ENCODE data around the gene HYAL3. TPM values are rescaled to one million over a fixed set of nuclear protein-coding genes. Genes with fewer than 3 reads are reported as not detected.
A peak's percentile ranks its signal among the peaks of the same experiment; 100 is the strongest.

HYAL3 gene
- total and polyA plus RNA-seq, 2 of the 13 experiments (the other 11 are each of a cell fraction or from before 2014, with no cell fraction given), result 5.5 to 10.4 TPM

- TF ChIP-seq PRPF4 (IDR thresholded peaks at IDR 0.05; ENCODE audit: low read depth, low read length, poor library complexity, severe bottlenecking) (no peak), ZFX (CRISPR knock-in tag; IDR thresholded peaks at IDR 0.05; ENCODE audit: low read depth) (no peak), TBX3 (IDR thresholded peaks at IDR 0.05; ENCODE audit: borderline replicate concordance) (peak; percentile 28; the same call in 1 of the 2 replicates), SOX5 (CRISPR knock-in tag; IDR thresholded peaks at IDR 0.05; ENCODE audit: borderline replicate concordance) (no peak), BCL3 (CRISPR knock-in tag; IDR thresholded peaks at IDR 0.05) (no peak), ZUFSP (CRISPR knock-in tag; IDR thresholded peaks at IDR 0.05; ENCODE audit: borderline replicate concordance) (no peak), MTA1 (CRISPR knock-in tag; IDR thresholded peaks at IDR 0.05; ENCODE audit: borderline replicate concordance) (peak; percentile 51; the same call in 1 of the 2 replicates), PAF1 (CRISPR knock-in tag; IDR thresholded peaks at IDR 0.05) (no peak), PCBP2 (optimal IDR thresholded peaks at IDR 0.05; ENCODE audit: low read depth, low read length, poor library complexity, severe bottlenecking) (no peak), HOXD1 (CRISPR knock-in tag; IDR thresholded peaks at IDR 0.05) (no peak), HBP1 (CRISPR knock-in tag; IDR thresholded peaks at IDR 0.05; ENCODE audit: low read depth) (no peak), AHR (CRISPR knock-in tag; IDR thresholded peaks at IDR 0.05) (no peak), ZNF446 (CRISPR knock-in tag; IDR thresholded peaks at IDR 0.05) (no peak), NR0B2 (CRISPR knock-in tag; IDR thresholded peaks at IDR 0.05) (no peak), NCOA1 (CRISPR knock-in tag; IDR thresholded peaks at IDR 0.05) (no peak)
- TF ChIP-seq, protein P1, sequence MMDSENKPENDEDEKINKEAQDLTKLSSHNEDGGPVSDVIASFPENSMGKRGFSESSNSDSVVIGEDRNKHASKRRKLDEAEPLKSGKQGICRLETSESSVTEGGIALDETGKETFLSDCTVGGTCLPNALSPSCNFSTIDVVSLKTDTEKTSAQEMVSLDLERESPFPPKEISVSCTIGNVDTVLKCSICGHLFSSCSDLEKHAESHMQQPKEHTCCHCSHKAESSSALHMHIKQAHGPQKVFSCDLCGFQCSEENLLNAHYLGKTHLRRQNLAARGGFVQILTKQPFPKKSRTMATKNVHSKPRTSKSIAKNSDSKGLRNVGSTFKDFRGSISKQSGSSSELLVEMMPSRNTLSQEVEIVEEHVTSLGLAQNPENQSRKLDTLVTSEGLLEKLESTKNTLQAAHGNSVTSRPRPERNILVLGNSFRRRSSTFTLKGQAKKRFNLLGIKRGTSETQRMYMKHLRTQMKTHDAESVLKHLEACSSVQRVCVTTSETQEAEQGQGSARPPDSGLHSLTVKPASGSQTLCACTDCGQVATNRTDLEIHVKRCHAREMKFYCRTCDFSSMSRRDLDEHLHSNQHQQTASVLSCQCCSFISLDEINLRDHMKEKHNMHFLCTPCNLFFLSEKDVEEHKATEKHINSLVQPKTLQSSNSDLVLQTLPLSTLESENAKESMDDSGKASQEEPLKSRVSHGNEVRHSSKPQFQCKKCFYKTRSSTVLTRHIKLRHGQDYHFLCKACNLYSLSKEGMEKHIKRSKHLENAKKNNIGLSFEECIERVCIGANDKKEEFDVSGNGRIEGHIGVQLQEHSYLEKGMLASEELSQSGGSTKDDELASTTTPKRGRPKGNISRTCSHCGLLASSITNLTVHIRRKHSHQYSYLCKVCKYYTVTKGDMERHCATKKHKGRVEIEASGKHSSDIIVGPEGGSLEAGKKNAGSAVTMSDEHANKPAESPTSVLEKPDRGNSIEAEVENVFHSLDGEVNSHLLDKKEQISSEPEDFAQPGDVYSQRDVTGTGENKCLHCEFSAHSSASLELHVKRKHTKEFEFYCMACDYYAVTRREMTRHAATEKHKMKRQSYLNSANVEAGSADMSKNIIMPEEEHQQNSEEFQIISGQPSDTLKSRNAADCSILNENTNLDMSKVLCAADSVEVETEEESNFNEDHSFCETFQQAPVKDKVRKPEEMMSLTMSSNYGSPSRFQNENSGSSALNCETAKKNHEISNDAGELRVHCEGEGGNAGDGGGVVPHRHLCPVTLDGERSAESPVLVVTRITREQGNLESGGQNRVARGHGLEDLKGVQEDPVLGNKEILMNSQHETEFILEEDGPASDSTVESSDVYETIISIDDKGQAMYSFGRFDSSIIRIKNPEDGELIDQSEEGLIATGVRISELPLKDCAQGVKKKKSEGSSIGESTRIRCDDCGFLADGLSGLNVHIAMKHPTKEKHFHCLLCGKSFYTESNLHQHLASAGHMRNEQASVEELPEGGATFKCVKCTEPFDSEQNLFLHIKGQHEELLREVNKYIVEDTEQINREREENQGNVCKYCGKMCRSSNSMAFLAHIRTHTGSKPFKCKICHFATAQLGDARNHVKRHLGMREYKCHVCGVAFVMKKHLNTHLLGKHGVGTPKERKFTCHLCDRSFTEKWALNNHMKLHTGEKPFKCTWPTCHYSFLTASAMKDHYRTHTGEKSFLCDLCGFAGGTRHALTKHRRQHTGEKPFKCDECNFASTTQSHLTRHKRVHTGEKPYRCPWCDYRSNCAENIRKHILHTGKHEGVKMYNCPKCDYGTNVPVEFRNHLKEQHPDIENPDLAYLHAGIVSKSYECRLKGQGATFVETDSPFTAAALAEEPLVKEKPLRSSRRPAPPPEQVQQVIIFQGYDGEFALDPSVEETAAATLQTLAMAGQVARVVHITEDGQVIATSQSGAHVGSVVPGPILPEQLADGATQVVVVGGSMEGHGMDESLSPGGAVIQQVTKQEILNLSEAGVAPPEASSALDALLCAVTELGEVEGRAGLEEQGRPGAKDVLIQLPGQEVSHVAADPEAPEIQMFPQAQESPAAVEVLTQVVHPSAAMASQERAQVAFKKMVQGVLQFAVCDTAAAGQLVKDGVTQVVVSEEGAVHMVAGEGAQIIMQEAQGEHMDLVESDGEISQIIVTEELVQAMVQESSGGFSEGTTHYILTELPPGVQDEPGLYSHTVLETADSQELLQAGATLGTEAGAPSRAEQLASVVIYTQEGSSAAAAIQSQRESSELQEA (CRISPR knock-in tag; IDR thresholded peaks at IDR 0.05; ENCODE audit: not compliant biosample characterization), result no peak
These were observed 24.7 kb downstream of the HYAL3 start (continued) for GRCh38 chr3:50274371-50275104.
